Measurements from ENCODE around the gene MEIOB.

MEIOB gene

DNA sequence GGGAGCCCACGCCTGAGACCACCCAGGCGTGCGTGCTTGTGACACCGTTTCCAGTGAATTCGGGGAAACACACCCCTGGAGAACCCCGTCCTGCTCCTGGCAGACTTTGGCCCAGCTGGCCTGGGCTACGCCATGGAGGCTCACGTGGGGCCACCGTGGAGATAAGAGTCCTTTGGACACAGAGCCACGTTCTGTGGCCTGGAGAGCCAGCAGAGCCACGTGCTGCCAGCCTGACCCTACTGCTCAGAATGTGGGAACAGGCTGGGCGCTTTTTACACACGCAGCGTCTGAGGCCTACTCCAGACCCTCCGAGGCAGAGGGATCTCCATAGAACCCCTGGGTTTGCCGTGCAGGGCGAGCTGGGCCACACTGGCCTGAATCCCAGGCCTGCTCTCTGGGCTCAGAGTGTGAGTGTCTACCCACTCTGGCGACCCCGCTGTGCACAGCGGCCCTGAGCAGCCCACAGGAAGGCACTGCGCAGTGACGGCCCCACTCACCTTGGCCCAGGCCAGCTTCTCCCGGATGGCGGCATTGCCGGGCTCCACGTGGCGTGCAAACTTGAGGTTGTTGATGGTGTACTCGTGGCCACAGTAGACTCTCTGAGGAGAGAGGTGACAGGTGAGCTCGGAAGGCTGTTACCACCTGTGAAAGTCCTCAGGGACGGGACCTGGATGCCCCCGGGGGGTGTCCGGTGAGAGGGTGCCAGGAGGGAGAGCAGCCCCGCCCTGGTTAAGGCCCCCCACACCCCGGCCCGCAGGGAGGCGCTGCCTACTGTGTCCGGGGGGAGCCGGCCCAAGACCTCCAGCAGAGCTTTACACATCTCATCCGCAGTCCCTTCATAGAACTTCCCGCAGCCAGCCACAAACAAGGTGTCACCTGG lies 55.3 kb downstream of the MEIOB start:
- in situ Hi-C loops (cut with MboI; ENCODE audit: low pct_unique_long_range_greater_than_20kb, low sequenced_read_pairs, unreplicated experiment): no loop called here
- TF ChIP-seq, protein P1, sequence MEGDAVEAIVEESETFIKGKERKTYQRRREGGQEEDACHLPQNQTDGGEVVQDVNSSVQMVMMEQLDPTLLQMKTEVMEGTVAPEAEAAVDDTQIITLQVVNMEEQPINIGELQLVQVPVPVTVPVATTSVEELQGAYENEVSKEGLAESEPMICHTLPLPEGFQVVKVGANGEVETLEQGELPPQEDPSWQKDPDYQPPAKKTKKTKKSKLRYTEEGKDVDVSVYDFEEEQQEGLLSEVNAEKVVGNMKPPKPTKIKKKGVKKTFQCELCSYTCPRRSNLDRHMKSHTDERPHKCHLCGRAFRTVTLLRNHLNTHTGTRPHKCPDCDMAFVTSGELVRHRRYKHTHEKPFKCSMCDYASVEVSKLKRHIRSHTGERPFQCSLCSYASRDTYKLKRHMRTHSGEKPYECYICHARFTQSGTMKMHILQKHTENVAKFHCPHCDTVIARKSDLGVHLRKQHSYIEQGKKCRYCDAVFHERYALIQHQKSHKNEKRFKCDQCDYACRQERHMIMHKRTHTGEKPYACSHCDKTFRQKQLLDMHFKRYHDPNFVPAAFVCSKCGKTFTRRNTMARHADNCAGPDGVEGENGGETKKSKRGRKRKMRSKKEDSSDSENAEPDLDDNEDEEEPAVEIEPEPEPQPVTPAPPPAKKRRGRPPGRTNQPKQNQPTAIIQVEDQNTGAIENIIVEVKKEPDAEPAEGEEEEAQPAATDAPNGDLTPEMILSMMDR (IDR thresholded peaks at IDR 0.05; ENCODE audit: extremely low read depth, insufficient read depth, missing control alignments): no peak
- DNase-seq (ENCODE audit: low spot score): no peak

DNA sequence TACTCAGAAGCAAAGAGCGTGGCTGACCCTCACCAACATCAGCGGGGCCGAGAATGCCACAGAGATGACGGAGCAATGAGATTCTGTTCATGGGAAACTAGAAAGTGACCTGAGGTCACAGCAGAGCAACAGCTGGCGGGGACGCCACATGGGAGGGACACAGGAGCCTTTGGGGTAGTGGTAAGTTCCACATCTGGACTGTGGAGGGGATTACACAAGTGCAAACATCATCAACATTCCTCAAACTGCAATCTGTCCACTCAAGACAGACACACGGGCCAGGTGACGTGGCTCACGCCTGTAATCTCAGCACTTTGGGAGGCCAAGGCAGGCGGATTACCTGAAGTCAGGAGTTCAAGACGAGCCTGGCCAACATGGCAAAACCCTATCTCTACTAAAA lies 56.5 kb downstream of the MEIOB start:
- DNase-seq (ENCODE audit: low spot score): no peak
- TF ChIP-seq, protein P1 (IDR thresholded peaks at IDR 0.05; ENCODE audit: extremely low read depth, insufficient read depth, missing control alignments): no peak
- in situ Hi-C loops (cut with MboI; ENCODE audit: low pct_unique_long_range_greater_than_20kb, low sequenced_read_pairs, unreplicated experiment): no loop called here

DNA sequence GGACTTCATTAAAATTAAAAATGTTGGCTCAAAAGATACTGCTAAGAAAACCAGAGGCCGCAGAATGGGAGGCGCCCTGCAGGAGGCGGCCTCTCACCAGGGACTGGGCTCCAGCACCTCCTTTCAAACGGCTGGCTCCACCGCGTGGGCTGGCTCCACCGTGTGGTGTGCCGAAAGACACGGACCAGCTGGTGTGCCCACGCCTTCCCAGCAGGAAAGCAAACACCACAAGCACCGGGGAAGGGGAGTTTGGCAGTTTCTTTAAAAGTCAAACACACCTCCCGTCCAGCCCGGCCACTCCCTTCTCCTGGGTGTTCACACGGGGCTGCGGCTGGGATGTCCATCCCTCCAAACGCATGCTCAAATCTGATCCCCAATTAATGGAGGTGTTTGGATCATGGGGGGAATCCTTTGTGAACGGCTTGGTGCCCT lies 59.2 kb downstream of the MEIOB start:
- TF ChIP-seq, protein P1 (IDR thresholded peaks at IDR 0.05; ENCODE audit: extremely low read depth, insufficient read depth, missing control alignments): peak; percentile 54
- no peak for DNase-seq (ENCODE audit: low spot score)
- in situ Hi-C loops (cut with MboI; ENCODE audit: low pct_unique_long_range_greater_than_20kb, low sequenced_read_pairs, unreplicated experiment): no loop called here

DNA sequence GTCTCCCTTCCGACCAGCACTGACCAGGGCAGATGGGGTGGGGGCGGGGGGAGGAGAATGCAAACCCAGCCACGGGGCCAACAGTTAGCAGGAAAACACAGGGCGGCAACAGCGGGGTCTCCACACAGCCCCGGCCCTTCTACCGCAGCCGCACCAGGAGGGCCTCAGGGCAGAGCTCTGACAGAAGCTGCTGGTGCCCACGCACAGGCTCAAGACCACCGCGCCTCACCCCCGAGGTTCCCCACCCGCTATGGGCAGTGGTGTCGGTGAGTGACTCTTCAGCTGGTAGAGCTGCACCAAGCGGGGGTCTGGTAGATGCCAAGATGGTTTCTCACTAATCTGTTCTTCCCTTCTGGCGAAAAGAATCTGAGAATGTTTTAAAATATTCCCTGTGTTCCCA lies 61.4 kb downstream of the MEIOB start:
- no peak for DNase-seq (ENCODE audit: low spot score)
- in situ Hi-C loops (cut with MboI; ENCODE audit: low pct_unique_long_range_greater_than_20kb, low sequenced_read_pairs, unreplicated experiment): no loop called here
- TF ChIP-seq, protein P1 (IDR thresholded peaks at IDR 0.05; ENCODE audit: extremely low read depth, insufficient read depth, missing control alignments): no peak

DNA sequence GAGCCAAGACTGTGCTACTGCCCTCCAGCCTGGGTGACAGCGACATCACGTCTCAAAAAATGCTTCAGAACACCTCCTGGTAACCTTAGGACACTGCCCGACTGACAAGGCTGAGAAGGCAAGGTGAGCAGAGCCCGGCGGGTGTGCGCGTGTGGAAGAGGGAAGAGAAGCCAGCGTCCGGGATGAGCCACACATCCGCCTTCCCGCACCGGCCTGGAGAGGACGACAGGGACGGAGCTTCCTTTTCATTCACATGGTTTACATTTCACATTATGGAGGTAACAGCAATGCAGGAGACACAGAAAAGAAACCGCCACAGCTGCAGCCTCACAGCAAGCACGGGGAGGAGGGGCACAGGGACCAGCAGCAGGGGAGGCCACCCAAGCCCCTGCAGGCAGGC lies 61.9 kb downstream of the MEIOB start:
- in situ Hi-C loops (cut with MboI; ENCODE audit: low pct_unique_long_range_greater_than_20kb, low sequenced_read_pairs, unreplicated experiment): no loop called here
- TF ChIP-seq, protein P1 (IDR thresholded peaks at IDR 0.05; ENCODE audit: extremely low read depth, insufficient read depth, missing control alignments): no peak
- DNase-seq (ENCODE audit: low spot score): no peak

DNA sequence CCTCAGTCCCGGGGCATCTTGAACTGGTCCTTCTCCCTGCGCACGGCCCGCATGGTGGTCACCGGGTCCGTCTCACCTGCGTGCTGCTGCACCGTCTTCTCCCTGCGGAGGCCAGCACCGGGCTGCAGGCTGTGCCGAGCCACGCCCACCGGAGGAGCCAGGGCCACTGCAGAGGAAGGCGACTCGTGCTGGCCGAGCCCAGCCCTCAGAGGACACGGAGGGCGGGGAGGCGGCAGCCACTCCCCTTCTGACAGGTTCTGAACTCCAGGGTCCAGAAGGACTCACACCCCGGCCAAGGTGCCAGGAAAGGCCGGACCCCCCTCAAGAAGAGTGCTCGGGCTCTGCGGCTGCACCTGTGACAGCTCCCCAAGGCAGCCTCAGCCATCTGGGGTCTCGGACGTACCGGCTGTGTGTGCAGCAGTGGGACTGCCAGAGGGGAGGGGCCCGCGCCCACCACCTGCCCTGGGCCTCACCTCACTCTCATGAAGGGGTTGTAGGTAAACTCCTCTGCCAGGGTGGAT lies 62.6 kb downstream of the MEIOB start:
- DNase-seq (ENCODE audit: low spot score): no peak
- in situ Hi-C loops (cut with MboI; ENCODE audit: low pct_unique_long_range_greater_than_20kb, low sequenced_read_pairs, unreplicated experiment): no loop called here
- TF ChIP-seq, protein P1 (IDR thresholded peaks at IDR 0.05; ENCODE audit: extremely low read depth, insufficient read depth, missing control alignments): no peak

Measured in GM13977 (cell line).